HL-60/S4 treated with phorbol 12-myristate 13-acetate at 8.2 ng/mL for 4 days and 3 days (cell line): ENCODE measurements around the gene DCLK1.

ENCODE experiments used
- in situ Hi-C: fragments of 300-500 bp; cut with MboI; formaldehyde crosslinking; loops from 2 replicates; pipeline ENCODE4 v1.15.0; 2022; ENCODE audit warnings: low sequenced_read_pairs

DCLK1 gene

DNA sequence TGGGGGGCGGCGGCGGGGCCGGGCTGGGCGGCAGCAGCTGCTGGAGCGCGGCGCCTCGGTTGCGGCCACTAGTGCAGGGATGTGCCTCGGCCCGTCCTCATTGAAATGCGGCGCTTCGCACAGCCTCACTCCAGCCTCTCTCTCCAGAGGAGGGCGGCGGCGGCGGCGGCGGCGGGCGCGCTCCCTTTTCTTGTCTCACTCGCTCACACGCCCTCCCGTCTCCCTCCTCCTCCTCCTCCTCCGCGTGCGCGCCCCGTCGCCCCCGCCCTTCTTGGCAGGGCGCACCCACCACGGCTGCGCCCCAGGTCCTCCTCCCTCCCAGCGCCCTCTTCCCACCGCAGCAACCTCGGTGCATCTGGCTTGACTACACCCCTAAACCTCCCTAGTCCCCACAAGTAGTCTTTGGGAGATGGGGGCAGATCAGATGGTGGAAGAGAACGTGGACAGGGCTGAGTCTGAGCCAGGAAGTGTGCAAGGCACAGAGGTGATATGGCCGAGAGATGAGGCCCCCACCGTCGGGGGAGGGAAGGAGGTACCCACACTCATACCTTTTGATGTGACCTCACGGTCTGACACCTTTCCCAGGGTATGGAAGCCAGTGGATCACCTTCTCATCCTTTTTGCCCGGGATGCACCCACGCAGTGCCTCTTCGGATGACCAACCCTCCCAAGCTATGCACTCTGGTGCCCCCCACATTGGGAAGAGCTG is at the start of gene DCLK1:
DCLK1 (minus strand) TSS at position 161 of the 709 bp plus-strand sequence.
- in situ Hi-C loops: no loop called here

DNA sequence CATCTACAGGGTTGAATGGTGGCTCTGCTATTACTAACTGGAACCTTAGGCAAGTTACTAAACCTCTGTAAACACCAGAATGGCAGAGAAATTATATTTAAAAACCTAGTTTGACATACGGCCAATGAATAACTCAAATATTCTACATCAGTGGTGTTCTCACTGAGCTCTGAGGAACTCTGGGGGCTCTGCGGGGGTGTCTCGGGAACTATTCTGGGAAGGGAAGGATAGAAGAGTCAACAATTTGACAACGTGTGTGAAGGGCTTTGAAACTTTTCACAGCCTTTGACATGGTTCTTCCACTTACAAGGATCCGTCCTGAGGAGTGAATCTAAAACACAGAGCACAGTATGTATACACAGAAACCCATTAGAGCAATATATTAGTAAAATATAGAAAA is 44.4 kb upstream of the DCLK1 start:
- in situ Hi-C loops: no loop called here

DNA sequence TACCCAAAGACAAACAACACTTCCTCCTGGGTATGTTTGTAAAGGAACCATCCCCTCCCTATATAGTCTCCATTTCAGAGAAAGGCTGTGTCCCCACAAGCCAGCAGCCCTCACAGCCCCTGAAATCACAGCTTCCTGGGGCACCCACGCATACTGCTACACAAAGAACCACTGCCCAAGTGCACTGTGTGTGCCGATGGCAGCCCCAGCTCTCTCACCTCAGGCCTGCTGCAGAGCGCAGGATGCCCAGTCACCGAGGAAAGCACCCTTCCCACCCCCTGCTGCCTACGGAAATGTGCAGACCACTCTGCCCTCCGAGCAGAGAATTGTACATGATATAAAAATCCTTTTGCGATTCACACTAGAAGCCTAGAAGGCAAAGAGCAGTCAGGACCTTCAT is 43.7 kb upstream of the DCLK1 start:
- in situ Hi-C loops: no loop called here

DNA sequence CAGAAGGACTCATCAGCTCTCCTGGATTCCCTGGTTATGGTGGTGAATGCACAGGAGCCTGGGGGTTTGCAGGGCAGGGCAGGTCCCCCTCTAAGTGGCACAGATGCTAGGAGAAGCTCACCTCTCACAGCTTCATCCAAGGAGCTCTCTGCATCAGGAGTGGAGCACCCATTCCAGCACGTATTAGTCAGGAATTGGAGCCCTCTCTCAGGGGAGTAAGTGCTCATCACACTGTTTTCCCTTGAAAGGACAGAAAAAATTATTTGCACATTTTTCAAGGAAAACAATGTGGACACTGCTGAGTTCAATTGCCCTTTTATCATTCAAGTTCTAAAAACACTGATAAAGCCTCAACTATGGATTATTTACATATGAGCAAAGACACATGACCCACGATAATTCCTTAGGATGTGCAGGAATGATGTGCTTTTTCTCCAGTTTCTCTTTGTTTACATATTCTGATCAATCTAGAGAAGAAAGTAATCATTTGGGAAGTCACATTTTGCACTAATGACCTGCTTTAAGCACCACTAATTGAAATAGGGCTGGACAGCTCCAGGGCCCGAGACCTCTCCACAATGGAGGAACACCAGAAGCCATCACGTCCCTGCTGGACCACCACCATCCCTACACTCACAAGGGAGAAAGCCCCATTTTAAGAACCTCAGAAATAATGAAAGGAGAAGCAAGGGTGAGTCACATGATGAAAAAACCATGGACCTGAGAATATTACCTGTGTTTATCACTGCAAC is 42.6 kb upstream of the DCLK1 start:
- in situ Hi-C loops: no loop called here

DNA sequence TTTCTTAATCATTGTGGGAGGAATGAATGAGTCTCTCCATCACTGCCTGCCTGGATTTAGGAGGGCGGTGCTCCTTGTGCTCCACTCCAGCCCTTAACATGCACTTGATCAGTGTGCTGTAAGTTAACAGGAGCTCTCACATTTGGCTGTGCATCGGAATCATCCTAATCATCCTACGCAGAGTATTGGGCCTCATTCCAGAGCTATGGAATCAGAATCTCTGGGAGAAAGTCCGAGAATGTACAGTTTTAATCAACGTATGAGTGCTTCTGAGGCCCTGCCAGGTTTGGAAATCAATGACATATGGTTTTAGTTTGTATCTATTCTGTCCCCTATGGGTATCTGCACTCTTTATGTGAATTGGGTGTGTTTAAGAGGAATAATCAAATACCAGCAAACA is 34.9 kb upstream of the DCLK1 start:
- in situ Hi-C loops: no loop called here

DNA sequence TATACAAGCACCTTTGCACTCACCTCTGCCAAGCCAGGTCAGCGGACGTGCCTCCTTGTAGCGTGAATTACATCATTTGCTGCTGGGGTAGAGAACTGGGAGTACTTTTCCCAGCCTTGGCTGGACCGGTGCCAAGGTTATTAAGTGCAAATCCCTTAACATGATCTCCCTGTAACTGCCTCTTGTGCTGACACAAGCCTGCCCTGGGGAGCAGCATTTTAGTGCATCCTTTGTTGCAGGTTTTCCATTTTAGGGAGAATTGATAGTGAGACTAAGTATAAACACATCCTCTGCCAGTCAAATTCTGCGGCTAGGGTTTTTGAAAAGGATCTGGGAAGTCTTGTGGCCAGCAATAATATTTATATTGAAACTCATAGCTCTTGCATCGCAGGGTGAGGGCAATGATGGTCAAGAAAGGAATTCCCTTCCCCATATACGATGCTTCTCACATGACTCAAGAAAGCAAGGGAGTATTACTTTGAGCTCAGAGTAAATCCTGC is 32.7 kb upstream of the DCLK1 start:
- in situ Hi-C loops: no loop called here

DNA sequence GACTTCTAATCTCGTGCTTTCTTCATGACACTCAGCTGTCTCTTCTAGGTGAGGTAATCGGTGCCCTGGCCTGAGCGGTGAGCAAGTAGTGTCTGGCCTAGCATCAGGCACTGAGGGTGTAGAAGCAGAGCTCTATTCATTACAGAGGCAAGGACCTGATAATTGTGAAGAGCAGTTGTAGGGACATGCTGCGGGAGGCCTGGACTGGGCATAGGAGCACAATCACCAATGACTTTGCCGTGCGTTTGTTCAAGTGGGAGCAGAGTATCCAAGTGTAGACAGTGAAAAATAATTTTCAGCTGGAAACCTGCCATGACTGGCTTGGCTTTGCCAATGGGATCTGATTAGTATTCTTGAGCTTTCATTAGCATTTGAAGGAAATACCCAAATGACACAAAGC is 32.1 kb upstream of the DCLK1 start:
- in situ Hi-C loops: no loop called here

DNA sequence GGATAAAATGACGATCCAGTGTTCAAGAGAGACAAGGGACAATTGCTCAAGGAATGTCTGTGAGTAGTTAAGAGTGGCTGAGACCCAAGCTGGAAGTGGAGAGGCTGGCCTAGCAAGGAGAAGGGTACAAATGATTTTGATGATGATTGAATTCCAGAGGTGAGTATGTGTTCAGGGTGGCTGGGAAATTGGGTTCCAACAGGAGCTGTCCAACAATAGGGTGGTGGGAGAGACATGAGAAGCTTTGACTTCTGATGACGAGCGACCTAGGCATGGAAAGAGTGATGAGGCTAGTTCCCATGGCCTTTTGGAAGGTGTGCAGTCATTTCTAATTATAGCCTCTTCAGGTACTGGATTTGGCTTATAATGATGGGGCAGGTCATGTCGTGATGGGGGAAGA is 29.1 kb upstream of the DCLK1 start:
- in situ Hi-C loops: no loop called here

DNA sequence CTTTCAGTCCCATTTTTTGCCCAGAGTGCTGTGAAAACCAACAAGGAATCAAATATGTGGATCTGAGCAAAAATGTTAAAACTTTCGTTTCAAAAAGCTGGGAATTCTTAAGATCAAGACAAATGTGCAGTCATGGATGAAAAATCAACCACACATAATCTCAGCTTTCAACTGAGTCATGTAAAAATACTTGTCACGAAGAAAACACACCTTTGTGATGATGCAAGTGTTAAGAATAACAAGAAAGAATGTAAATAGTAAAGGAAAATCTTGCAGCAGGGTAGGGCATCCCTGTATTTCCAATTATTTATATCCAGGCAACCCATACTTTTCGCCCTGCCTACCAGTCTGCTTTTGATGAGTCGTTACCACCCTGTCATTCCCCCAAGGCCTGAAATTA is 27.4 kb upstream of the DCLK1 start:
- in situ Hi-C loops: no loop called here

DNA sequence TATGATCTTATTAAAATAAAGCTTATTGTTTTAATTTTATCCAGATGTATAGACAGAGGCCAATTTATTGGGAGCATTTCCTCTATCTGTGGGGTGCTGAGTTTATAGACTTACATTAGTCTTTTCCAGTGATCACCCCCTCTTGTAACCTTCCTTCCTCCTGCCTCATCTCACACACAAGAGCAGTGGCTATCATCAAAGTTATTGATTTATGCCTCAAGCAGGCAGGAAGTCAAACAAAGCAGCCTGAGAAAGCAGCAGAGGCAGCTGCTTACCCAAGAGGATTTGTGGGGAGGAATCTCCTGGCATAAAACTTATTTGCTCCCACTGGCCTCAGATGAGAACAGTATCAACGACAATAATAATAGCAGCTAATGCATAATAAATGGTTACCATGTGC is 26.3 kb upstream of the DCLK1 start:
- in situ Hi-C loops: no loop called here

DNA sequence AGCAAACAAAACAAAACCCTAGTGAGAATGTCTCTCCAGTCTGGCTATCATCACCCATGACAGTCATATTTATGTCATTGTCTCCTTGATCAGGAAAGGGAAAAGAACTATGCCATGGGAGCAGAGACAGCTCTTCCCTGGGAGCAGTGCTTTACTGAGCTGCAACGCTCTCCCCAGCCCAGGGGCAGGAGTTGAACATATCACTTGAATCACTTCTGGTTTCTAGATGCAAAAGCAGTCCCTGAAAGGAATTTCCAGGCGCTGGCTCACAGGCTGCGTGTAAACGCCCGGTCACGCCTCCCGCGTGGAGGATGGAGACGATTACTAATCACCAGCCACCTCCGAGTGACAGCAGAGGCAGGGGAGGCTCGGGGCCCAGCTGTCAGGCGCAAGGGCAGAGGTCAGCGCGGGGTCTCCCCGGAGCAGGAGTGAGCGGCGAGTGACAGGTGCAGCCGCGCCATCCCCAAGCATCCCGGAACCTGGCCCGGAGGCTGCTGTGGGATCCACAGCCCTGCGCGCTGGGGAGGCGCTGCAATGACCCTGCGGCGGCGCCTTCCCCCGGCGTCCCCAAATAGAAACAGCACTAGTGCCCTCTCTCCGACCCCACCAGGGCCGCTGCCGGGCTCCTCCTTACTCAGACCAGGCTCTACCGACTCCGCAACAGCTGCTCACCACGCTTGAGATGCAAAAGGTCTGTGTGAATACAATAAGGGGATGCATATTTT is 23.5 kb upstream of the DCLK1 start:
- in situ Hi-C loops: no loop called here

DNA sequence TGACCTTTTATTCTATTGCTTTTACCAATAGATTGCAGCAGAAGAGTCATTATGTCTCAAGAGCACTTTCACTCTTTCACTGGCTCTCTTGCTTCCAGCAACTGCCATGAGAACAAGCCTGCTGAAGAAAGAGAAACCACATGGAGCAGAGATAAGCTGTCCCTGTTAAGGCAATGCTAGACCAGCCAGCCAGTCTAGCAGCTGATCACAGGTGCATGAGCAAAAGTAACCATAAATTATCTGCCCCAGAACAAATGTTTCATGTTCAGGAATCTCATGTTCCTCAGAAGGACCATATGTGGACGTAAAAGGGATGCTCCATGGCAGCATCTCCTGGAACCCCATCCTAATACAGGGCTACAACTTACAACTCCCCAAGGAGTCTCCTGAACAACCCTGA is 20.4 kb upstream of the DCLK1 start:
- in situ Hi-C loops: no loop called here

DNA sequence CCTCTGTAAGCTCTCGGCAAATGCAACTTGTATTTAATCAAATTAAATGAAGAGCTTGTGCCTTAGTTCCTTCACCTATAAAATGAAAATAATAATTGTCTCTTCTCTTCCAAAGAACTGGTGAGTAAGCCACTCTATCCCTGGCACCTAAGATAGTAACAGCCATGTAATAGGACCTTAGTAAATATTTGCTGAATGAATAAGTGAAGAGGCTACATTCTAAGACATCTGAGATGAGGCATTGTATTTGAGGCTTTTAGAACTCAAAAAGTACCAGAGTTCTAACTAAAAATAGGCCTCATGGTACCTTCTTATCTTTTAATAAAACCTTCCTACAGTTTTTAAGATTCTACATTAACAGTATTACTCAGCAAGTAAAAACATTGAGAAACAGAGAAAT is 17.3 kb upstream of the DCLK1 start:
- in situ Hi-C loops: no loop called here

DNA sequence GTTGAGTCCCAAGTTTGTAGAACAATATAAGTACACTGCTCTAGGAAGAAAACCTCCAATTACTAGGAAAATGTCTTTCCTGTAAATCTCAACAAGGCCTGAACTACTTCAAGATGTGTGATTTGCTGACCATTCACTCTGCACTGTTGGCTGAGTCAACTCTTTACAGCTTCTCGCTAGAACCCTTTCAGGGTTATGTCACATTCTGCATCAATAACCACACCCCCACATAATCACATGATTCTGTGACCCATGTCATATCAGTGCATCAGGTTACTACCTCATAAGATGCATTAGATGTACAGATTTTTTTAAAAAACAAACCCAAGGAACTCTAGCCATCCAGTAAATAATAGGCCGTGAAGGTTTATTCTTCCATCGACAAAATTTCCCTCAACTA is 16.1 kb upstream of the DCLK1 start:
- in situ Hi-C loops: no loop called here

DNA sequence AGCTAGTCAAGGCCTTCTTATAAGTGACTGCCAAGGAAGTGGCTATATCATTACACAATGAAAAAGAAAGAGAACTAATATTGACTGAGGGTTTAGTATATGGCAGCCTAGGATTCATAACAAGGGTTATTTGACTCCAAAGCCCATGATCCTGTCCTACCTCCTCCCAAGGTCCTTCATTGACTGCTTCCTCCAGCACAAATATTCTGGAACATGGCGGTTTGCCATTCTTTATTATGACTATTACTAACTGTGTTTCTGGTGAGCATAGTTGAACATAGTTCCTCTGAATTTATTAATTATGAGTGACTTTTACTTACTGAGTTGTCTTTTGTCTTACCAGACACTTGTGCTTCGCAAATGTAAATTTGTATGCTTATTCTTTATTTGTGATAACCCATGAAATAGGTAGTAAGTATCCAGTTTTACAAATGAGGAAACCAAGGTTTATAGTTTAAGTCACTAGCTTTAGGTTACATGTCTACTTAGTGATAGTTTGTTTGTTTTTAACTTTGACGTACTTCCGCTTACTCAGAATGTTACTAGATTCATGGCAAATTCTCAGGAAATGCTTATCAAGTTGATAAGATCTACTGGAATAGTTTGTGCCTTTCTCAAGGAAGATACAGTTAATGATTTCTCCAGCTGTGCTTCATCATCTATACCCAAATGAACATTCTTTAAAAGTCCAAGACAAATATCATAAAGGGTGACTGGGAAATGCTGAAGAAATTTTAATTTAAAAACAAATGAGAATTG is 15.5 kb upstream of the DCLK1 start:
- in situ Hi-C loops: no loop called here

DNA sequence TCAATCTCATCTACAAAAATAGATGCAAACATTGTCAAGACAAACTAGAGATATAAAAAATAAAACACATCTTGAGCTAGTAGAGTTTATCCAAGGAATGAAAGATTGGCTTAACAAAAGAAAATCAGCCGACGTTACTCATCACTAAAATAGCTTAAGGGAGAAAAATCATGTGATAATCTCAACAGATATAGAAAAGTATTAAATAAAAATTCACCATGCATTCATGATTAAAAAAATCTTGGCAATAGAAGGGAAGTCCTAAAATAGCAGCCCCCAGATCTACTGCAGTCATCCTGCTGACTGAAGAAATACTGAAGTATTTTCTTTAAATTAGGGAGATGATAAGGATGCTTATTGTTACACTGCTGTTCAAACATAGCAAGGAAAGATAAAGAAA is 12.6 kb upstream of the DCLK1 start:
- in situ Hi-C loops: no loop called here

DNA sequence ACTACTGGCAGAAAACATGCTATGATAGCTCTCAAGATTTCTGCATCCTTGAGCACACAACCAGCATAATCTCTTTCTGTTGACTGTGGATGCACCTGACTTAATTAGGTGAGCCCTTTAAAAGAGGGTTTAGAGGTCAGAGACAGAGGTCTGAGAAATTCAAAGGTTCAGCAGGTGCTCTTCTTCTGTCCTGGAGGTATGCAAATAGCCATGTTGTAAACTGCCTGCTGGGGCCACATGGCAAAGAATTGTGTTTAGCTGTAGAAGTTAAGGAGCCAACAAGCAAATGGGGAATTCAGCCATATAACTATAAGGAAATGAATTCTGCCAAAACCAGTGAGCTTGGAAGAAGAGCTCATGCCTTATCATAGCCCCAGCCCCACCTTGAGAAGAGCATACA is 11.6 kb upstream of the DCLK1 start:
- in situ Hi-C loops: no loop called here

DNA sequence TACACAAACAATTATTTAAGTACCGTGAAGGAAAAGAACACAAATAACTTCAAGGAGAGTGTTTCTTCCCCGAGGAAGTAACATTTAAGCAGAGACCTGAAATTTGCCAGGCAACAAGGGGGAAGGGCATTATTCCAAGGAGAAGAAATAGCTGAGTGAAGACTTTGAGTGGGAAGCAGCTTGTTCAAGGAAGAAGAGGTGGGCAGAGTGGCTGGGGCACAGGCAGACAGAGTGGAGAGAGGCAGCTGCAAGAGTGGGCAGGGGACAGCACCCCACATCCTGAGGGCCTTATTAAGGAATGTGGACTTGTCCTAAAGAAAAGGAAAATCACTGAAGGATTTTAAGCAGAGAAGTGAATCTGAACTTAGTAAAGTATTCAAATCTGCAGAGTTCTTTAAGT is 4.7 kb upstream of the DCLK1 start:
- in situ Hi-C loops: no loop called here

DNA sequence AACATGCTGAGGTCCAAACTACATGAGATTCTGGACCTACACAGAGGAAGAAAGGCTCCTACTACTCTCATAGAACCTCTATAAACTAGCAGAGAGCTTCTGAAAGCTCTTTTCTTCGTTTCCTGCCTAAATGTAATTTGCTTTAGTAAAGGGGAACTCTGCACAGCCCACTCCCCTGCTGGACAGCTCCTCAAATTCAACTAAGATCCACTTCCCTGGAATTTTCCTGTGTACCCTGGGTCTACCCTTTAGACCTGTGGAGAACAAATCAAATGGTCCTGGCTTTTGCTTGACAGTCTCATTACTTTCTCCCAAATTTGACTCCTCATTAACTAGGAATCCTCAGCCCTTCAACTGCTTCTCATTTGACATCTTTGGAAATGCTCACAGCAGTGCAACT is 3.5 kb upstream of the DCLK1 start:
- in situ Hi-C loops: no loop called here

DNA sequence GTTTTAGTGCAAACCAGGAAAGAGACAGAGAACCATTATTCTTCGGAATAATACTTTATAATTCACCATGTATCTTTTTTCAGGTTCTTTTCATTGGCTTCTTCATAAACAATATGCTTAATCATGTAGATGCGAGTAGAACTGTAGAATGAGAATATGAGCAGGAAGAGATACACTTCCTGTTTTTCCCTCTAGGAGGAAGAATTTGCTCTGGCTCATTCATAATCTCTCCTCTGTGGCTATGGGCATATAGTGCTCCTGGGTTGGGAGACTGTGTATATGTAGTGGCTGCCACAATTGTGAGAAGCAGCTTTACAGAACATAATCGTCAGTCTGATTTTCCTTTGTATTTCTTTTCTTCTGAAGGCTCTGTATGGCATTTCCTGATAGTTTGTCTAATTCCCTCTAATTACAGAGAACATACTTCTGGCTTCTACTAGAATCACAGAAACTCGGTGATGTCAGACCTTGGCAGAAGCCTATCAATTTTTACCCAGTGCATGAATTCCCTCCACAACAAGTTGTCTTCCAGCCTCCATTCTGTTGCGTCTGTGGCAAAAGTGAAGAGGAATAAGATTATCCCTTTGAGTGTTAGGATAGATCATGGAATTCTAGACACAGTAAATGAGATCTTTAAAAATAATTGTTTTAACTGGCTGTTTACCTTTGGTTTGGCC is 2.9 kb upstream of the DCLK1 start:
- in situ Hi-C loops: no loop called here

DNA sequence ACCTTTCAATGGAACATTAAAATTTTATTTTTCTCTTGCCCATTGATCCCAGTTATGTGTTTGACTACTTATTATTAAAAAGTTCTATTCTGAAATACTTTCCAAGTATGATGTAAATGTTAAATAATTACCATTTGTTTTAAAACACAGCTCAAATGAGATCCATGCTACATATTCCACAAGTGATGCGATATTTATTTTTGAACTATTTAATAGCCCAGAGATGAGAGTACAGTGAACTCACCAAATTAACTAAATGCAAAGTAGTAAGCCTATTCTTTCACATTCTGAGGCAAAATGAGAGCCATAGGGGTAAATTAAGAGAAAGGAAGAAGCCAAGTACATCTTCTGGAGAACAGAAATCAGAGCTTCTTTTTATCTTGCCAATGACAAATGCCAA is 1.2 kb upstream of the DCLK1 start:
- in situ Hi-C loops: no loop called here
